Midbrain (tissue), 1 donor: ENCODE data around the gene RNASE13.

Experiments used
- DNase-seq: peaks from one replicate; lab custom pipeline; 2025; lab: John Stamatoyannopoulos, UW

The RNASE13 gene, protein sequence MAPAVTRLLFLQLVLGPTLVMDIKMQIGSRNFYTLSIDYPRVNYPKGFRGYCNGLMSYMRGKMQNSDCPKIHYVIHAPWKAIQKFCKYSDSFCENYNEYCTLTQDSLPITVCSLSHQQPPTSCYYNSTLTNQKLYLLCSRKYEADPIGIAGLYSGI

DNA sequence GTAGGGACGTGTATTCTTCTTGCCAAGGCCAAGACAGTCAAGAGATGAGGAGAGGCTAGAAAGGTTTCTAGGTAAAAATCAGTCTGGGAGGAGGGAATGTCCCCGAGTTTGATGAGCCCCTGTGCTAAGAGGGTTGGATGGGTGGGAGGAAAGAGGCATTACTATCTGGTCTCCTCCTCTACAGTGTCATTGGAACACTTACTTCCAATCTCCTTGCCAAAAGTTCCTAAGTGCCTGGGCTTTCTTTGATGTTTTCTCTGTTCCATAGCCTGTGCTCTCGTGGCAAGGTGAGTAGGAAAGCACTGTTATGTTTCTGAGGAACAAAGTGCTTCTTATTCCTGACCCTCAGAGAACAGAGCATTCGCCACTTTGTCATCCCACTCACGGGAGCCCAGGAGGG is at the start of gene RNASE13:
Gene RNASE13, minus strand, starts transcription at position 101 of the 400 bp plus-strand sequence. CDS start 519 bp downstream, outside the sequence.
- no peak for DNase-seq

DNA sequence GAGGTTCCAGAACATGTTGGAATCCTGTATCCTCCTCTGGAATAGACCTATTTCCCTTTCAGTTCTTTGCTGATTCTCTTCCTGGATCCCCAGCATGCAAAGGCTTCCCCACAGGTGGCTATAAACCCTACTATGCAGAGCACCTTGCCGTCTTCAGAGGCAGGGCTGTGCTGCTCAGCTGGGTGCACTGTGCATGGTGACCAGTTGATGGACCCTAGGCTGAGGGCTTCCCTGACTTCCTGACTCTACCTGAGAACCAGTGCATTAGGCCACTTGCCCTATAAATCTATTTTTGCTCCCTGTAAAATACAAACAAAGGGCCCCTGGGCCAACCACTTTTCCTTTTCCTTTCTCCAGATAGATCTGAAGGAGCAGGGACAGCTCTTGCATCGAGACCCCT is 49.8 kb upstream of the RNASE13 start:
- DNase-seq, result no peak

DNA sequence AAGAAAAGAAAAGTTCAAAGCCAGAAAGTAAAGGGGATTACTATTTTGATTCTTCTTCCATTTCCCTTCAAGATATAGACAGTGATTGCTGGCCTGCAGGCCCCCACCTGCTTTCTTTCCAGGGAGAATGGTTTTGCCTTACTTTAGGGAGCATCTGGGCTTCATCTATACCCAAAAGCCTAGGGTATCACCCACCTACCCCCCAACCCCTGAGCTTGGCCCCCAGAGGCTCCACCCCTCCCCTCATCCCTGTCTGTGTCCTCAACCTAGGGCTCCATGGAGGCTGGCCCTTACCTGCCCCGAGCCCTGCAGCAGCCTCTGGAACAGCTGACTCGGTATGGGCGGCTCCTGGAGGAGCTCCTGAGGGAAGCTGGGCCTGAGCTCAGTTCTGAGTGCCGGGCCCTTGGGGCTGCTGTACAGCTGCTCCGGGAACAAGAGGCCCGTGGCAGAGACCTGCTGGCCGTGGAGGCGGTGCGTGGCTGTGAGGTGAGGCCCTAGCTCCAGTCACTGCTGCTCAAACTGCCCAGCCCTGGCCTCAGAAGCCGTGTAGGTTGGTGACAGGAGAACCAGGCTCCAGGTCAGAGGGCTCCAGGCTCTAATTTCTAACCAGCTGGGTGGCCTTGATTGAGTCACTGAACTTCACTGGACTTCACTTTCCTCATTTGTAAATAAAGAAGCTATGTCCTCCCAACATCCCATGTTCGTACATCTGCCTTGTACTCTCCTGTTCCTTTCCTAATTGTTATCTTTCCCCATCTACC is 49.1 kb upstream of the RNASE13 start:
- DNase-seq, result no peak

DNA sequence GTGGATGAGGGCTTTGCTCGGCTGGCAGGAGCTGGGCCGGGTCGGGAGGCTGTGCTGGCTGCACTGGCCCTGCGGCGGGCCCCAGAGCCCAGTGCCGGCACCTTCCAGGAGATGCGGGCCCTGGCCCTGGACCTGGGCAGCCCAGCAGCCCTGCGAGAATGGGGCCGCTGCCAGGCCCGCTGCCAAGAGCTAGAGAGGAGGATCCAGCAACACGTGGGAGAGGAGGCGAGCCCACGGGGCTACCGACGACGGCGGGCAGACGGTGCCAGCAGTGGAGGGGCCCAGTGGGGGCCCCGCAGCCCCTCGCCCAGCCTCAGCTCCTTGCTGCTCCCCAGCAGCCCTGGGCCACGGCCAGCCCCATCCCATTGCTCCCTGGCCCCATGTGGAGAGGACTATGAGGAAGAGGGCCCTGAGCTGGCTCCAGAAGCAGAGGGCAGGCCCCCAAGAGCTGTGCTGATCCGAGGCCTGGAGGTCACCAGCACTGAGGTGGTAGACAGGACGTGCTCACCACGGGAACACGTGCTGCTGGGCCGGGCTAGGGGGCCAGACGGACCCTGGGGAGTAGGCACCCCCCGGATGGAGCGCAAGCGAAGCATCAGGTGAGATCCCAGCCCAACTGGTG is 47.0 kb upstream of the RNASE13 start:
- DNase-seq, result no peak

DNA sequence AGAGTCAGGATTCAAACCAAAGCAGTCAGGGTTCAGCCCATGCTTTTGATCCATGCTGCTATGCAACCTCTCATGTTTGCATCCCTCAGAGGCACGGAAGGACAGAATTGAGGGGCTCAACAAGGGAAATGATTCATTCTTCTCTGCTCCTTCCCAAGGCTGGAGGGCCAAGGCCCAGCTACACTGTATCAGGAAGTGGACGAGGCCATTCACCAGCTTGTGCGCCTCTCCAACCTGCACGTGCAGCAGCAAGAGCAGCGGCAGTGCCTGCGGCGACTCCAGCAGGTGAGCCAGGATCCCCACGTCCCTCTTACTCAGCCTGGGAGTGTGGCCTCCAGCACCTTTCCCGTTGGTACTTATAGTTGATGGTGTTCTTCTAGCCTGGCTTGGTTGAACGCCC is 44.1 kb upstream of the RNASE13 start:
- DNase-seq, result no peak

DNA sequence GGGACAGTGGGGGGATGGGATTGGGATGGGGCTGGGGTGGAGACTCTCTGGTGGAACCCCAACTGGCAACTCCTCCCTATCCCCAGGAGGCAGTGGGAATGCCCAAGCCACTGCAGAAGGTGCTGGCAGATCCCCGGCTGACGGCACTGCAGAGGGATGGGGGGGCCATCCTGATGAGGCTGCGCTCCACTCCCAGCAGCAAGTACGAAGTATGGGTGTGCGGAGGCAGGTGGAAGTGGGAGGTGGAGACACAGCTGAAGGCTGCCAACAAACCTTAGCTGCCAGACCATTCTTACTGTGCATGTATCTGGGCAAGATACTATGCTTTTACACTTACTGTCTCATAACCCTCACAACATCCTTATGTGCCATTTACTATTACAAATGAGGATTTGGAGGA is 43.7 kb upstream of the RNASE13 start:
- no peak for DNase-seq

DNA sequence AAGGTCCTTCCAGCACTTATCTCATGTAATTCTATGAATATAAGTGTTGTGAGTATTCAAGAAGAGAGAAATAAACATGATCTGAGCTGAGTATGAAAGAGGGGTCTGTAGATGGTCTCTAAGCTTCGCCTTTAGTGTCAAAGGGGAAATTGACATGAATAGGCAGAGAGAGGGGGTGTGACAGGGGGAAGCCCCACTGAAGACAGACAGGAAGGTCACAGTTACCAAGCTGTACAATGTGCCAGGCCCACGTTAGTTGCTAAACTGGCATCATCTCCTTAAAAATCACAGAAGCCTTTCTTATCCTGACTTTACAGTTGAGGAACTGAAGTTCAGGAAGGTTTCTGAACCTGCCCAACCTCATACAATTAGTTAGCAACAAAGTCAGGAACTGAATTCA is 43.1 kb upstream of the RNASE13 start:
- no peak for DNase-seq

DNA sequence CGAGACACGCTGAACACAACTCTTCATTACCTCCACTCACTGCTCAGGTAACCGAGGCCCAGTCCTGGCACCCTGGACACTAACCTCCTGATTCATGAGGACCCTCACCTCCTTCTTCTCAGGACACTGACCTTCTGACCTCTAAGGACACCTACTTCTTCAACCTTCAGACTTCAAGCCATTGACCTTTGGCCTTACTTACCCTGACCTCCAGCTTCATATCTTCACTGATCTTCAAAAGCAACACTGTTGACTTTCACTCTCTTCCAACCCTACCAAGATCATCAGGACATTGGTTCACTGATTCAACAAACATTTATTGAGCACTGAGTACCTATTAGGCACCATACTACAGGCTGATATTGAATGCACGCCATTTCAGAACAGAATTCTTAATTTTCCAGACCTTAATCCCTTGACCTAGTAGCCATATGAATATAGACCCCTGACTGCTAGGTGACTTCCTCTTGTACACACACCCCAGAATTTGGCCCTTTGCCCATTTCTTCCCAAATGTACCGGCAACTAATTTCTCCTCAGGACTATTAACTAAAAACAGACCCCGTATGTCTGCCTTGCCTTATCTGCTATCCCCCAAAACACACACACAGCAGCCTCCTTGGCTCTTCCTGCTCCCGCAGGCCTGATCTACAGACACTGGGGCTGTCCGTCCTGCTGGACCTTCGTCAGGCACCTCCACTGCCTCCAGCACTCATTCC is 41.3 kb upstream of the RNASE13 start:
- DNase-seq, result no peak

DNA sequence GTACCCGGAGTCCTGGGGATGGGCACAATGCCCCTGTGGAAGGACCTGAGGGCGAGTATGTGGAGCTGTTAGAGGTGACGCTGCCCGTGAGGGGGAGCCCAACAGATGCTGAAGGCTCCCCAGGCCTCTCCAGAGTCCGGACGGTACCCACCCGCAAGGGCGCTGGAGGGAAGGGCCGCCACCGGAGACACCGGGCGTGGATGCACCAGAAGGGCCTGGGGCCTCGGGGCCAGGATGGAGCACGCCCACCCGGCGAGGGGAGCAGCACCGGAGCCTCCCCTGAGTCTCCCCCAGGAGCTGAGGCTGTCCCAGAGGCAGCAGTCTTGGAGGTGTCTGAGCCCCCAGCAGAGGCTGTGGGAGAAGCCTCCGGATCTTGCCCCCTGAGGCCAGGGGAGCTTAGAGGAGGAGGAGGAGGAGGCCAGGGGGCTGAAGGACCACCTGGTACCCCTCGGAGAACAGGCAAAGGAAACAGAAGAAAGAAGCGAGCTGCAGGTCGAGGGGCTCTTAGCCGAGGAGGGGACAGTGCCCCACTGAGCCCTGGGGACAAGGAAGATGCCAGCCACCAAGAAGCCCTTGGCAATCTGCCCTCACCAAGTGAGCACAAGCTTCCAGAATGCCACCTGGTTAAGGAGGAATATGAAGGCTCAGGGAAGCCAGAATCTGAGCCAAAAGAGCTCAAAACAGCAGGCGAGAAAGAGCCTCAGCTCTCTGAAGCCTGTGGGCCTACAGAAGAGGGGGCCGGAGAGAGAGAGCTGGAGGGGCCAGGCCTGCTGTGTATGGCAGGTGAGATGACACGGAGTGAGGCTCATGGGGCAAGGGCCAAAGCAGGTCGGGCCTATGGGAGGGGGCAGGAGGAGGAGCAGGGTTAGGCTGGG is 40.0 kb upstream of the RNASE13 start:
- no peak for DNase-seq

DNA sequence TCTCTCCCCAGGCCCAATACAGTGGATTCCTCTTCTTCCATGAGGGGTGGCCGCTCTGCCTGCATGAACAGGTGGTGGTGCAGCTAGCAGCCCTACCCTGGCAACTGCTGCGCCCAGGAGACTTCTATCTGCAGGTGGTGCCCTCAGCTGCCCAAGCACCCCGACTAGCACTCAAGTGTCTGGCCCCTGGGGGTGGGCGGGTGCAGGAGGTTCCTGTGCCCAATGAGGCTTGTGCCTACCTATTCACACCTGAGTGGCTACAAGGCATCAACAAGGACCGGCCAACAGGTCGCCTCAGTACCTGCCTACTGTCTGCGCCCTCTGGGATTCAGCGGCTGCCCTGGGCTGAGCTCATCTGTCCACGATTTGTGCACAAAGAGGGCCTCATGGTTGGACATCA is 39.3 kb upstream of the RNASE13 start:
- DNase-seq, result no peak

DNA sequence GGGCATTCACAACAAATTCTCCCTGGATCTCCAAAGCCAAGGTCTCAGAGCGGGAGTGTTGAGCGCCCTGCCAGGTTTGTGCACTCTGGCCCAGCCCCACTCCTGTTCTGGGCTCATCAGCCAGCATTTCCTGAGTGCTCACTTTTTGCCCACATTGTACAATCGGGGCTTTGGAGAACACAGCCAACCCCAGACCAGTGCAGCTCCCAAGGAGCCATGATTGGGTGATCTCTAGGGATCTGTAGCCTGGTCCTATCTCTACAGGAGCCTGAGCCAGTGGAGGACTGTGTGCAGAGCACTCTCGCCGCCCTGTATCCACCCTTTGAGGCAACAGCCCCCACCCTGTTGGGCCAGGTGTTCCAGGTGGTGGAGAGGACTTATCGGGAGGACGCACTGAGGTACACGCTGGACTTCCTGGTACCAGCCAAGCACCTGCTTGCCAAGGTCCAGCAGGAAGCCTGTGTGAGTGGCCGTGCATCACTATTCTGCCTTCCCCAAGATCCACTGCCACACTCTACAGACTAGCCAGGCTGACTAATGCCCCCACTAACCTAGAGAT is 38.3 kb upstream of the RNASE13 start:
- DNase-seq, result no peak

DNA sequence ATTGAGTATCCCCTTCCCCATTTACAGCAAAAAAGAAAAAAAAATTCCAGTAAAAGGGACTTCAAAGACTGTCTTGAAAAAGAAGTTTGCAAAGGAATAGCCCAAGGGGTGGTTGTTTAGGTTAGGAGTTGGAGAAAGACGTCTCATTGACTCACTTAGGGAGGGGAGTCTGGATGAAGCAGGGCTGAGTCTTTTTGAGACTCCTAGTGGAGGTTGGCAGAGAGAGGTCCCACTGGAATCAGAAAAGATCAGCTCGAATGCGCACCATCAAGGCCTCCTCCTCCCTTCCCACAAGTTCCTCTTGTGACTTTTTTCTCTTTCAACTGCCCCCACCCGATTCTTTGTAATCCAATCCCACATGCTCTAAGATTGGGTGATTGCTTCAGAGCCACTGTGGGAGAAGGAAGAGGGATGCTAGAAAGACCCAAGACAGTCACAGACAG is 37.4 kb upstream of the RNASE13 start:
- DNase-seq, result no peak

DNA sequence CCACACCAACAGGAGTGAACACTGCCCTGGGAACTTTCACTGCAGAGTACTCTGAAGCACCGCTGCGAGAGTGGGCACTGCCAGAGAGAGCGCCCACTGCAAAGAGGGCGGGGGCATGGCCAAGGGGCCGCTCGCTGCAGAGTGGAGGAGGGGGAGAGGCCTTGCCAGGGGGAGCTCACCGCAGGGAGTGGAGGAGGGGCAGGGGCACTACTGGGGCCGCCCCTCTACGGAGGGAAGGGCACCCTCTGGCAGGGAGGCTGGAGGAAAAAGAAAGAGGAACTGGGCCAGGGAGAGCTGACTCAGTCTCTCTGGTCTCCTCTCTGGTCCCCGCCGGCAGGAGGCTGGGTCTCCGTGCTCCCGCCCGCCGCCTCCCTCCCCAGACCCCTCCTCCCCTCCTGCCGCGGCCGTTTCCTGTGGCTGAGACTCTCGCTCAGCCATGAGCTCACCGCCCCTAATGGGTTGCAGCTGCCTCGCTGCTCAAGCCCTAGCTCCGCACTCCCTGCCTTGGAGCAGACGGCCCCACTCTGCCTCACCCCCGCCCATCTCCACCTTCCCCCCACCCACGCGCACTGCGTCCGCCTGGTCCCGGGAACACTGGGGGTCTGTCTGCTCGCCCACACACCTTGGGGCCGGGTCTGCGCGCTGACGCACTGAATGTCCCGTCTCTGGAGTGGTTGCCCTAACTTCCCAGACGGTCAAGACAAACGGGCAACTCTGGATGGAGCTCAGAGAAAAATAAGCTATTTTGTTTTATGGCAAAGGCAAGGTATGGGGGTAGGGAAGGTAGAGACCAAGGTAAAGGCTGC is 36.8 kb upstream of the RNASE13 start:
- peak; percentile 80 for DNase-seq

DNA sequence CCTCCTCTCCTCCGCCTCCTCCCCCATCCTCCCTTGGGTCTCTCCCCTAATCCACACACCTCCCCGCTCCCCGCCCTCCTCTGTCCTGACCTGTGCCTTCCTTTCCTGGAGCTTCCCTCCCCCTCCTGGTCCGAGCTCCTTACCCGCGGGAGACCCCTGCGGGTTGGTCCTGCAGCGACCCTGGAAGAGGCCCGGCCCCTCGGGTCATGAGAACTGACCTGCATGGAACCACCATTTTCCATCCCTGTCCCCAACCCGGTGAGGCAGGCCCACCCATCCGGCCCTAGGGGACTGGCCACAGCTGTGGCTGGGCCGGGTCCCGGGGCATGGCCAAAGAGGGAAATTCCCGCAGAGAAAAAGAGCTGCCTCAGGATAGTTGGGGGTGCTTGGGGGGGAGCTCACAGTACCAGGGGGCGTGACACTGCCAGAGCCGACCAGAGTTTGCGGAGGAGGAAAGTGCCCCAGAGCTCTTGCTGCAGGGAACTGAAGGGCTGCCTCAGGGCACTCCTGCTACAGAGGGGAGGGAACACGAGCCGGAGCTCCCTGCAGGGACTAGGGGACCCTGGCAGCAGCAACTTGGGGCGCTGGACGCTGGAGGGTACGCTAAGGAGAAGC is 36.1 kb upstream of the RNASE13 start:
- DNase-seq, result peak; percentile 55

DNA sequence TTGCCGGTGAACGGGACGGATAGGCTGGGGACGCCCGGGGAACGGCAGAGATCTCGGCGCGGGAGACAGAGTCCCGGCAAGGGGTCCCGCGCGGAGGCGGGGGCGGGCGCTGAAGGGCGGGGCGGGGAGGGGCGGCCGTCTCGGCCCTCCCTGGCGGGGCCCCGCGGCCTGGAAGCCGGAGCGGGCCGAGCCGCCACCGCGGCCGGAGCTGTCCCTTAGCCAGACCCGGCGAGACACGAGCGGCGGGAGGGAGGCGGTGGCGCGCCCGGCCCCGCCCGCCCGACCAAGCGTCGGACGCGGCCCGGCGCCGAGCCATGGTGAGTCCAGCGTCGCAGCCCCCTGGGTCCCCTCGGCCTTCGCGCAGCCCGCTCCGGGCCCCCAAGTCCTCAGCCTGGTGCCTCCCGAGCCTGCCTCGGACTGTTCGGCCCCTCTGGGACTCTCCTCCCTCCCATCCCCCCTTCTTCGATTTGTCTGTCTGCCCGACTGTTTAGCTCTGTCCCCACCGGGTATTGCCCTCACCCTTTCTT is 35.5 kb upstream of the RNASE13 start, which contains the start of gene ARHGEF40:
Gene ARHGEF40, plus strand, starts transcription at position 222 of the 527 bp plus-strand sequence. Its CDS starts 93 bp downstream, at position 315.
- DNase-seq, result peak; percentile 82

DNA sequence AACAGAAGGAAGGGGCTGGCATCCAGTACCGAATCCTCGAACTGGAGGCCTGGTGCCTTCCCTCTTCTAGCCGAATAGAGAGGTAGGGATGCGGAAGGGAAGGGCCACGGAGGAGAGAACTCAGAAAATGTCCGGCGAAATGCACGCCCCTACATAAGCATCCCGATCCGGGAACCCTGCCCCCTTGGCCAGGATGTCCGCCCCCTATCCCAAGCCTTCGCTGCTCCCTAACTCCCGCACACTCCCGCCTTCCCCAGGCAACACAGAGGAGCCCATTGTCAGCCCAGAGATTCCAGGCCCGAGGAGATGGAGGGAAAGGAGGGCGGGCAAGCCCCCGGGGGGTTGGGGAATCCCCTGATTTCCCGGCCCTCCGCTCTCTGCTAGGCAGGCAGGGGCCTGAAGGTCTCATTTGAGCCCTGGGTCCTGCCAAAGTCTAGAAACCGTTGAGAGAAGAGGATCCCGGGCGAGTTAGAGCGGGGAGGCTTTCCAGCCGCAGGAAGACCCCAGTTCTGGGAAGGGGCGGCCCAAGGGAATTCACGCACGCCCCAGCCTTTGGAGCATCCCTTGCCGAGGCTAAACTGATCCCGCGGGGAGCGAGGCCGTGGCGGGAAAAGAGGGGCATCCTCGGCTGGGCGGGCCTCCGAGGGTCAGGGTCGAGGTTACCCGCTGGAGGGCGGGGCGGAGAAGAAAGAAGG is 34.9 kb upstream of the RNASE13 start:
- DNase-seq, result peak; percentile 56

DNA sequence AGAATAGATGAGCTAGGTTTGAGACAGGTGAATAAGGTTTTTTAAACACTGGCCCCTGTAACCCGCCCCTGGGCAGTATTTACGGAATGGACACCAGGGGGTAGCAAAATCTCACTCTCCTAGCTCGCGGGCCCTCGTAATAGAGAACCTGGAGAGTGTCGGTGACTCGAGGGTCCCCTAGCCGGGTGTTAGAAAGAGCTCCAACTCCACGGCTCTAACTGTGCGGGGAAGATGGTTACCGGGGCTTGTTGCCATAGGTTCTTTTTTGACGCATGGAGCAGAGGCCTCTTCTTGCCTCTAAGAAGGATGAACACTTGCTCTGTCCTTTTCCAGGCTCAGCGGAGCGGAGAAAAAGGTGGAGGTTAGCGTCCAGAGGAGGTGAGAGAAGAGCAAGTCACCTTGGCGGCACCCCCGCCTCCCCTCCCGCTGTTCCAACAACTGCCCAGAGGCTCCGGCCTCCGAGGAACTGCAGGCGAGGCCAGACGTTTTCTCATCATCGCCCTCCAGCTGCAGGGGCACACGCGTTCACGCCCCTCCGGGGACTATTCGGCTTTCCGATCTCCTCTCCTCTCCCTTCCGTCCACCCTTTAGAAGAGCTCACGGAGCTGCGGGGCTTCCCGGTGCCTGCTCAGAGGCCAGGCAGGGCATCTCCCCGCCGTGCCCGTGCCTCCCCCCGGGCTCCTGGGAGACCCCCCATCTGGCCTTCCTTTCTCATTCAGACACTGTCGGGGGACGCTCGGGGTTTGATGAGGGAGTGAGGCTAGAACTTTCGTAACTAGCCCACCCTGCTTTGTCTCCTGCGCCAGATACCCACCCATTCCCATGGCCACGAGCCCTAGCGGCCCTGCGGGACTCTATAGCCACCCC is 34.1 kb upstream of the RNASE13 start:
- DNase-seq, result peak; percentile 71
